Liver (tissue), 9 donors: ENCODE data around the gene KRTAP19-4. TPM values are rescaled to one million over a fixed set of nuclear protein-coding genes. Genes with fewer than 3 reads are reported as not detected.

Experiments
- DNase-seq: peaks from one replicate; pipeline ENCODE4 v3.0.0-alpha.2; 2017; ENCODE audit warnings: low spot score
- H3K27ac ChIP-seq, 2 donors: one replicate each; pipeline ENCODE4 v1.7.0; 2013; ENCODE audit warnings: inconsistent platforms in 2 of 2, low read length in 2 of 2, control low read depth in 1 of 2, low read depth in 1 of 2, mild to moderate bottlenecking in 1 of 2
- H3K27me3 ChIP-seq, 4 donors: one replicate each; pipeline versions ENCODE4 v1.6.1 to v1.7.0; 2013; ENCODE audit warnings: low read length in 3 of 4, inconsistent platforms in 1 of 4, mild to moderate bottlenecking in 1 of 4, moderate library complexity in 1 of 4; ENCODE audit not compliant: control insufficient read depth in 4 of 4, insufficient read depth in 4 of 4
- H3K36me3 ChIP-seq, 4 donors: one replicate each; pipeline versions ENCODE4 v1.6.1 to v1.7.0; 2013; ENCODE audit warnings: low read length in 3 of 4, mild to moderate bottlenecking in 3 of 4, low read depth in 1 of 4, moderate library complexity in 1 of 4; ENCODE audit not compliant: control insufficient read depth in 4 of 4, insufficient read depth in 3 of 4
- H3K4me1 ChIP-seq, 4 donors: one replicate each; pipeline versions ENCODE4 v1.6.1 to v1.7.0; 2013; ENCODE audit warnings: low read length in 3 of 4, mild to moderate bottlenecking in 3 of 4, moderate library complexity in 1 of 4; ENCODE audit not compliant: control insufficient read depth in 4 of 4, insufficient read depth in 4 of 4
- H3K4me3 ChIP-seq, 3 donors: one replicate each; pipeline versions ENCODE4 v1.6.1 to v1.7.0; 2013; ENCODE audit warnings: low read length in 3 of 3, control low read depth in 1 of 3, low read depth in 1 of 3, mild to moderate bottlenecking in 1 of 3
- H3K9ac ChIP-seq, 2 donors: one replicate each; pipeline ENCODE4 v1.7.0; 2013; ENCODE audit warnings: low read length in 2 of 2, mild to moderate bottlenecking in 2 of 2, moderate library complexity in 2 of 2, control low read depth in 1 of 2, low read depth in 1 of 2
- H3K9me3 ChIP-seq, 4 donors: one replicate each; pipeline versions ENCODE4 v1.6.1 to v1.7.0; 2013; ENCODE audit warnings: low read length in 3 of 4; ENCODE audit not compliant: control insufficient read depth in 4 of 4
- ATF3 ChIP-seq: IDR thresholded peaks from 2 replicates; pipeline ENCODE4 v1.6.1; 2016; ENCODE audit warnings: antibody characterized with exemption
- CTCF ChIP-seq: fragments of 150-350 bp; IDR thresholded peaks from 2 replicates; pipeline ENCODE4 v1.5.1; 2017; ENCODE audit warnings: improper control_type of control experiment, low read depth, low read length; ENCODE audit not compliant: missing input control
- EGR1 ChIP-seq, 2 donors: IDR thresholded peaks; 2 replicates each; pipeline ENCODE4 v1.6.1; 2016 to 2018; ENCODE audit warnings: antibody characterized with exemption in 2 of 2, low read depth in 2 of 2
- FOXA1 ChIP-seq: IDR thresholded peaks from 2 replicates; pipeline ENCODE4 v1.6.1; 2016; ENCODE audit warnings: antibody characterized with exemption
- FOXA2 ChIP-seq: IDR thresholded peaks from 2 replicates; pipeline ENCODE4 v1.6.1; 2016; ENCODE audit warnings: antibody characterized with exemption
- GABPA ChIP-seq, 2 donors: IDR thresholded peaks in 1 of 2; conservative IDR thresholded peaks in 1 of 2; 2 replicates each; pipeline ENCODE4 v1.6.1; 2016; ENCODE audit warnings: antibody characterized with exemption in 2 of 2, mild to moderate bottlenecking in 1 of 2, moderate library complexity in 1 of 2
- HNF4A ChIP-seq, 2 donors: conservative IDR thresholded peaks; 2 replicates each; pipeline ENCODE4 v1.6.1; 2016; ENCODE audit warnings: antibody characterized with exemption in 2 of 2, mild to moderate bottlenecking in 2 of 2
- HNF4G ChIP-seq: IDR thresholded peaks from 2 replicates; pipeline ENCODE4 v1.6.1; 2016; ENCODE audit warnings: antibody characterized with exemption
- JUND ChIP-seq, 2 donors: IDR thresholded peaks; 2 replicates each; pipeline ENCODE4 v1.6.1; 2016; ENCODE audit warnings: antibody characterized with exemption in 2 of 2
- MAX ChIP-seq: IDR thresholded peaks from 2 replicates; pipeline ENCODE4 v1.6.1; 2016; ENCODE audit warnings: antibody characterized with exemption
- NR2F2 ChIP-seq: IDR thresholded peaks from 2 replicates; pipeline ENCODE4 v1.6.1; 2016; ENCODE audit warnings: antibody characterized with exemption
- RAD21 ChIP-seq, 2 donors: IDR thresholded peaks; 2 replicates each; pipeline ENCODE4 v1.6.1; 2016; ENCODE audit warnings: antibody characterized with exemption in 2 of 2, mild to moderate bottlenecking in 2 of 2
- REST ChIP-seq: IDR thresholded peaks from 2 replicates; pipeline ENCODE4 v1.6.1; 2016; ENCODE audit warnings: antibody characterized with exemption, mild to moderate bottlenecking
- RXRA ChIP-seq, 2 donors: IDR thresholded peaks; 2 replicates each; pipeline ENCODE4 v1.6.1; 2017 to 2018; ENCODE audit warnings: antibody characterized with exemption in 2 of 2, mild to moderate bottlenecking in 1 of 2
- SP1 ChIP-seq: IDR thresholded peaks from 2 replicates; pipeline ENCODE4 v1.6.1; 2018; ENCODE audit warnings: antibody characterized with exemption, mild to moderate bottlenecking
- TAF1 ChIP-seq: conservative IDR thresholded peaks from 2 replicates; pipeline ENCODE4 v1.6.1; 2016; ENCODE audit warnings: antibody characterized with exemption, mild to moderate bottlenecking
- YY1 ChIP-seq: IDR thresholded peaks from 2 replicates; pipeline ENCODE4 v1.6.1; 2016; ENCODE audit warnings: antibody characterized with exemption, mild to moderate bottlenecking
- ZBTB33 ChIP-seq: IDR thresholded peaks from 2 replicates; pipeline ENCODE4 v1.6.1; 2016; ENCODE audit warnings: antibody characterized with exemption
- WGBS: extraction: QIAGEN DNeasy Blood & Tissue Kit; methylation state at CpG from one replicate; pipeline ENCODE4 v1.1.7; 2013; 5-methylcytosine and 5-hydroxymethylcytosine counted together
- polyA plus RNA-seq, 2 donors: library from polyadenylated mRNA; stranded (reverse) in 1 of 2; unstranded in 1 of 2; fragments of 200-250 nt in 1 of 2; fragments of >200 nt in 1 of 2; fragmentation: Nextera tagmentation in 1 of 2; extraction: Ambion mirVana in 1 of 2; gene quantifications; one replicate each; pipeline versions ENCODE4 v1.2.1 to v1.2.3, GENCODE V29; 2013 to 2015
- total RNA-seq, 2 donors: library from RNA; depleted of rRNA; stranded (reverse); fragments of >200 nt; gene quantifications; one replicate each; pipeline ENCODE4 v1.2.3, GENCODE V29; 2014
- donor health status: healthy.
- donor health status: healthy.
- donor health status: healthy.
- donor health status: healthy.
- donor health status: healthy.

KRTAP19-4 gene
- total and polyA plus RNA-seq, 4 donors: not detected

GRCh38 chr21:30479259-30479658 lies 17.7 kb downstream of the KRTAP19-4 start:
- no peak for DNase-seq
- no peaks in the 10 kb centered on the region for H3K4me1 ChIP-seq
- no peak overlapping the region for H3K27ac ChIP-seq
- H3K36me3 ChIP-seq: no peaks in the 10 kb centered on the region
- H3K9me3 ChIP-seq: no peaks in the 10 kb centered on the region
- TF ChIP-seq TAF1 (no peak), SP1 (no peak), RXRA (IDR thresholded peaks at IDR 0.05) (no peak), ZBTB33 (no peak), EGR1 (IDR thresholded peaks at IDR 0.05; ENCODE audit: low read depth in 2 of 2) (no peak), HNF4A (conservative IDR thresholded peaks at IDR 0.05) (no peak), JUND (IDR thresholded peaks at IDR 0.05) (no peak), FOXA2 (no peak), YY1 (no peak), NR2F2 (no peak), HNF4G (no peak), ATF3 (no peak), MAX (no peak), REST (no peak), GABPA (IDR thresholded peaks at IDR 0.05 in 1 of 2, conservative IDR thresholded peaks at IDR 0.05 in 1 of 2) (no peak), CTCF (no peak), FOXA1 (no peak), RAD21 (IDR thresholded peaks at IDR 0.05) (no peak)
- no peak overlapping the region for H3K9ac ChIP-seq
- peaks cover 0 to 3% (median 0%) of the 10 kb centered on the region in 4 donors for H3K27me3 ChIP-seq
- H3K4me3 ChIP-seq: no peak overlapping the region
- 58% methylated on average over 4 of the region's 4 CpGs for WGBS
